ENCODE measurements around the gene RILP.

DNA sequence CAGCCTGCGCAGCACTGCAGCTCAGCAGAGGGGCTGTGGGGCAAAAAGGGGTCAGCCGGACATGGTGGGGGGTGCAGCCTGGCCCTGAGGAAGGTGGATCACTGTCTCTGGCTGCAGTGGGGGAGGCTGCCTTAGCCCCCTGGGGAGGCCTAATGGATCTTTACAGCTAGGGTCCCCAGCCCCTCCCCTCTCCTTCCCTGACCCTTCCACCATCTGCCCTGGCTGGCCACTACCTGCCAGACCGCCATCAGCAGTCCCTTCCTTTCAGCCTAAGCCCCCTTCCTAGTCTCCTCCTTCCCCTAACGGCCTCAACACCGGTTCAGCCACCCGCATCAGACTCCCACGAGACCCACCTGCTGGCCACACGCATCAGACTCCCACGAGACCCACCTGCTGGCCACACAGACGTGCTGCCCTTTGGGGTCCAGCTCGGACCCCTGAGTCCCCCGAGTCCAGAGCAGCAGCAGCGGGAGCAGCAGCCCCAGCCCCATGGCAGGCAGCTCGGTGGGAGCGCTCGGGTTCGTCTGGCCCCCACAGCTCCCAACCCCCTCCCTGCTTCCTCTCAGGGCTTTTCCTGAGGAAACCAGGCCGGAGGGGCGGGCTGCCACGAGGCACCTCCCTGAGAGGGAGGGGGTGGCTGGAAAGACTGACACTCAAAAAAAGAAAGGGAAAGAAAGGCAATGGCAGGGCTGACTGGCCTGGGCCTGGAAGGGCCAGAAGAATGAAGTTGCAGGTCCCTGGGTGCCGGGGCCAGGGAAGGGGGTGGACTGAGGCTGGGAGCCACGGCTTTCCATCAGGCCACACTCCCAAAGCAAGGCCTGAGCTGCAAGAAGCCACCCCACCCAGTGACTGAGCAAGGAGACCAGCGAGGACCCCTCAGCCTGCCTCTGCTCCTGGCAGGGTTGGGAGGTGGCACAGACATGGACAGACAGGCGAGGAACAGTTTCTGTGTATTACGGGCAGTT lies 4.2 kb downstream of the RILP start, which contains the start of gene SCARF1:
- TF ChIP-seq, protein P1, sequence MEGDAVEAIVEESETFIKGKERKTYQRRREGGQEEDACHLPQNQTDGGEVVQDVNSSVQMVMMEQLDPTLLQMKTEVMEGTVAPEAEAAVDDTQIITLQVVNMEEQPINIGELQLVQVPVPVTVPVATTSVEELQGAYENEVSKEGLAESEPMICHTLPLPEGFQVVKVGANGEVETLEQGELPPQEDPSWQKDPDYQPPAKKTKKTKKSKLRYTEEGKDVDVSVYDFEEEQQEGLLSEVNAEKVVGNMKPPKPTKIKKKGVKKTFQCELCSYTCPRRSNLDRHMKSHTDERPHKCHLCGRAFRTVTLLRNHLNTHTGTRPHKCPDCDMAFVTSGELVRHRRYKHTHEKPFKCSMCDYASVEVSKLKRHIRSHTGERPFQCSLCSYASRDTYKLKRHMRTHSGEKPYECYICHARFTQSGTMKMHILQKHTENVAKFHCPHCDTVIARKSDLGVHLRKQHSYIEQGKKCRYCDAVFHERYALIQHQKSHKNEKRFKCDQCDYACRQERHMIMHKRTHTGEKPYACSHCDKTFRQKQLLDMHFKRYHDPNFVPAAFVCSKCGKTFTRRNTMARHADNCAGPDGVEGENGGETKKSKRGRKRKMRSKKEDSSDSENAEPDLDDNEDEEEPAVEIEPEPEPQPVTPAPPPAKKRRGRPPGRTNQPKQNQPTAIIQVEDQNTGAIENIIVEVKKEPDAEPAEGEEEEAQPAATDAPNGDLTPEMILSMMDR (IDR thresholded peaks at IDR 0.05) = no peak
- peak in 1 of 2 donors; percentile 51 for TF ChIP-seq EP300 (IDR thresholded peaks at IDR 0.05)

Data from tibial nerve (tissue), 4 donors.